GM21526 (cell line): ENCODE data around the gene CLEC18B.
"Not testable (repeated sequence)": the region's sequence is repeated elsewhere in the genome, so short reads cannot be mapped to it uniquely, and the experiment has no call there.

Experiments used
- ATAC-seq: cut with Tn5 transposase; IDR thresholded peaks from one replicate; pipeline ENCODE4 v1.9.1; 2021; ENCODE audit warnings: moderate library complexity; ENCODE audit not compliant: unreplicated experiment, low FRiP score

CLEC18B gene

GRCh38 chr16:74420612-74421481 is at the start of gene CLEC18B:
TSS of gene CLEC18B (minus strand) at chr16:74421478. CDS start at chr16:74421270, 208 bp downstream.
- not testable (repeated sequence) for ATAC-seq

GRCh38 chr16:74469946-74470478 is 48.7 kb upstream of the CLEC18B start:
- no peak for ATAC-seq

- ATAC-seq: no peak
These were observed 47.7 kb upstream of the CLEC18B start for GRCh38 chr16:74468807-74469525.

GRCh38 chr16:74466872-74467271 is 45.6 kb upstream of the CLEC18B start:
- peak; percentile 63 for ATAC-seq

- no peak for ATAC-seq
These were observed 44.8 kb upstream of the CLEC18B start for GRCh38 chr16:74465851-74466685.

- ATAC-seq: no peak
These were observed 44.0 kb upstream of the CLEC18B start for GRCh38 chr16:74465281-74465680.

GRCh38 chr16:74463888-74464287 is 42.6 kb upstream of the CLEC18B start:
- no peak for ATAC-seq

GRCh38 chr16:74462361-74462760 is 41.1 kb upstream of the CLEC18B start:
- no peak for ATAC-seq

GRCh38 chr16:74461826-74462225 is 40.5 kb upstream of the CLEC18B start:
- ATAC-seq: no peak

- no peak for ATAC-seq
These were observed 39.3 kb upstream of the CLEC18B start for GRCh38 chr16:74460542-74460941.

- ATAC-seq: no peak
These were observed 35.0 kb upstream of the CLEC18B start for GRCh38 chr16:74456290-74456625.

GRCh38 chr16:74455619-74456289 is 34.5 kb upstream of the CLEC18B start:
- no peak for ATAC-seq

- no peak for ATAC-seq
These were observed 33.9 kb upstream of the CLEC18B start for GRCh38 chr16:74455213-74455612.

- ATAC-seq: peak; percentile 78
These were observed 30.9 kb upstream of the CLEC18B start for GRCh38 chr16:74451951-74452758.

- no peak for ATAC-seq
These were observed 29.9 kb upstream of the CLEC18B start for GRCh38 chr16:74450967-74451760.

- ATAC-seq: no peak
These were observed 29.0 kb upstream of the CLEC18B start for GRCh38 chr16:74450236-74450635.

GRCh38 chr16:74449470-74449869 is 28.2 kb upstream of the CLEC18B start:
- no peak for ATAC-seq

- no peak for ATAC-seq
These were observed 27.7 kb upstream of the CLEC18B start for GRCh38 chr16:74448990-74449389.

- no peak for ATAC-seq
These were observed 26.3 kb upstream of the CLEC18B start for GRCh38 chr16:74447578-74447977.
